ENCODE results near the gene CALML6.

Gene CALML6

GRCh38 chr1:1920057-1920607 lies 5.1 kb downstream of the CALML6 start:
- Histone ChIP-seq H3K27ac (peak overlapping the region in 1 of 2 donors; percentile 50), H3K4me3 (peak overlapping the region; percentile 77)
- no peak for TF ChIP-seq CTCF (IDR thresholded peaks at IDR 0.05)
- DNase-seq (ENCODE audit: low spot score), result no peak

GRCh38 chr1:1920608-1921458 lies 5.8 kb downstream of the CALML6 start:
- Histone ChIP-seq H3K27ac (no peak overlapping the region), H3K4me3 (no peak overlapping the region)
- no peak for TF ChIP-seq CTCF (IDR thresholded peaks at IDR 0.05)
- no peak for DNase-seq (ENCODE audit: low spot score)

- Histone ChIP-seq H3K27ac (no peak overlapping the region), H3K4me3 (no peak overlapping the region)
- TF ChIP-seq CTCF (IDR thresholded peaks at IDR 0.05), result no peak
- DNase-seq (ENCODE audit: low spot score), result no peak
Measured at GRCh38 chr1:1921459-1921862, 6.4 kb downstream of the CALML6 start.

- DNase-seq (ENCODE audit: low spot score), result no peak
- Histone ChIP-seq H3K4me3 (no peak overlapping the region), H3K27ac (no peak overlapping the region)
- no peak for TF ChIP-seq CTCF (IDR thresholded peaks at IDR 0.05)
Measured at GRCh38 chr1:1921901-1922701, 7.0 kb downstream of the CALML6 start.

GRCh38 chr1:1922702-1922955 lies 7.6 kb downstream of the CALML6 start:
- H3K27ac ChIP-seq, result no peak overlapping the region
- DNase-seq (ENCODE audit: low spot score), result no peak
- no peak for TF ChIP-seq CTCF (IDR thresholded peaks at IDR 0.05)

GRCh38 chr1:1922956-1923833 lies 8.1 kb downstream of the CALML6 start:
- no peak for TF ChIP-seq CTCF (IDR thresholded peaks at IDR 0.05)
- no peak for DNase-seq (ENCODE audit: low spot score)
- Histone ChIP-seq H3K4me3 (no peak overlapping the region), H3K27ac (no peak overlapping the region)

More at GRCh38 chr1:1922702-1922955, 7.6 kb downstream of the CALML6 start:
- H3K4me3 ChIP-seq, result no peak overlapping the region
